Measurements from ENCODE around the gene PML. TPM values are rescaled to one million over a fixed set of nuclear protein-coding genes. Genes with fewer than 3 reads are reported as not detected.

The PML gene
- polyA plus RNA-seq (ENCODE audit: insufficient read length in 4 of 4) = 10 to 100 TPM; 24.3 to 34.1 (median 29.5) TPM

GRCh38 chr15:73994413-73994883, at the start of gene PML:
Gene PML (plus strand): TSS chr15:73994716. CDS start chr15:73994813, 97 bp downstream.
- peak; percentile 85 to 92 (median 88) for DNase-seq (ENCODE audit: low read depth in 4 of 4, low spot score in 3 of 4)

- DNase-seq (ENCODE audit: low read depth in 4 of 4, low spot score in 3 of 4) = no peak
Measured at GRCh38 chr15:73945130-73945508, 49.4 kb upstream of the PML start.

DNA sequence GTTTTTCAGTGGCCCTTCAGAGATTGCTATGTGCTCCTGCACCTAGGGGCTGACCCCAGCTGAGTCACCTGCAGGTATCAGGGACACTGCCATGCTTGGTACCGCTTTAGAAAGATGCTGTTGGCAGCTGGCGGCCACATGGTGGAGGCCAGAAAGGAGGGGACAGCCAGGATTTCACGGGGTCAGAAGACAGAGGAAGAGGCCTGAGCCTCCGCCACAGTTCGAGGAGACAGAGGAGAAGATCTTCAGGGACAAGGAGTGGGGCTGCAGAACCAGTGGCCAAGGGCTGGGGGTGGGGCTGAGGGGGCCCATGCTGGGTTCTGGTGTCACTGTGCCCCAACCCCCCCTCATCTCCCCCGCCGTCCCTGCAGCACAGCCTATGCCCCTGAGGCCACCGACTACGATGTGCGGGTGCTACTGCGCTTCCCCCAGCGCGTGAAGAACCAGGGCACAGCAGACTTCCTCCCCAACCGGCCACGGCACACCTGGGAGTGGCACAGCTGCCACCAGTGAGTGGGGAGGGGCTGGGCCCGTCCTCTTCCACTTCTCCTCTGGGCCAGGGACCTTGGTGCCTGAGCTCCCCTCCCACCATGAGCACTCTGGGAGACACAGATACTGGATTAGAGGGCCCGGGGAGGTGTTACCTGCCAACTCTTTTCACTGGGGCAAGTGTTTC, 48.3 kb upstream of the PML start:
- DNase-seq (ENCODE audit: low read depth in 4 of 4, low spot score in 3 of 4) = no peak

- no peak for DNase-seq (ENCODE audit: low read depth in 4 of 4, low spot score in 3 of 4)
Measured at GRCh38 chr15:73946795-73947370, 47.6 kb upstream of the PML start.

- no peak for DNase-seq (ENCODE audit: low read depth in 4 of 4, low spot score in 3 of 4)
Measured at GRCh38 chr15:73947651-73948050, 46.9 kb upstream of the PML start.

DNA sequence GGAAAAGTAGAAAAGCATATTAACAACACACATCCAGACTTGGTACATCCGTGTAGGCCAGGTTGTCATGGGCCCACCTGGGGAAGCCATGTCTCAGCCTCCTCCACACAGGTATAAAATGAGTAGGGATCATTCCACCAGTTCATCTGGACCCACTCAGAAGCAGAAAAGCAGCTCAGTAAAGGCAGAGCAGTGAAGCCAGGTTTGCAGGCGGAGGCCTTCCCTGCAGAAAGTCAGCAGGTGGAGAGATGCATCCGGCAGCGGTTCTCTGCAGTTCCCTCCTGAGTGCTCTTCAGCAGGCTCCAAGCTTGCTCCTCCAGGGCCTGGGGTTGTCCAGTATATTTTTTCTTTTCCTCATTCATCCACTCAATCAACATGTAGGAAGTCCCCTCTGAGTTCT, 46.1 kb upstream of the PML start:
- DNase-seq (ENCODE audit: low read depth in 4 of 4, low spot score in 3 of 4) = no peak

GRCh38 chr15:73948982-73949381, 45.5 kb upstream of the PML start:
- DNase-seq (ENCODE audit: low read depth in 4 of 4, low spot score in 3 of 4) = no peak

- DNase-seq (ENCODE audit: low read depth in 4 of 4, low spot score in 3 of 4) = no peak
Measured at GRCh38 chr15:73949496-73949895, 45.0 kb upstream of the PML start.

GRCh38 chr15:73950479-73950830, 44.1 kb upstream of the PML start:
- no peak for DNase-seq (ENCODE audit: low read depth in 4 of 4, low spot score in 3 of 4)

DNA sequence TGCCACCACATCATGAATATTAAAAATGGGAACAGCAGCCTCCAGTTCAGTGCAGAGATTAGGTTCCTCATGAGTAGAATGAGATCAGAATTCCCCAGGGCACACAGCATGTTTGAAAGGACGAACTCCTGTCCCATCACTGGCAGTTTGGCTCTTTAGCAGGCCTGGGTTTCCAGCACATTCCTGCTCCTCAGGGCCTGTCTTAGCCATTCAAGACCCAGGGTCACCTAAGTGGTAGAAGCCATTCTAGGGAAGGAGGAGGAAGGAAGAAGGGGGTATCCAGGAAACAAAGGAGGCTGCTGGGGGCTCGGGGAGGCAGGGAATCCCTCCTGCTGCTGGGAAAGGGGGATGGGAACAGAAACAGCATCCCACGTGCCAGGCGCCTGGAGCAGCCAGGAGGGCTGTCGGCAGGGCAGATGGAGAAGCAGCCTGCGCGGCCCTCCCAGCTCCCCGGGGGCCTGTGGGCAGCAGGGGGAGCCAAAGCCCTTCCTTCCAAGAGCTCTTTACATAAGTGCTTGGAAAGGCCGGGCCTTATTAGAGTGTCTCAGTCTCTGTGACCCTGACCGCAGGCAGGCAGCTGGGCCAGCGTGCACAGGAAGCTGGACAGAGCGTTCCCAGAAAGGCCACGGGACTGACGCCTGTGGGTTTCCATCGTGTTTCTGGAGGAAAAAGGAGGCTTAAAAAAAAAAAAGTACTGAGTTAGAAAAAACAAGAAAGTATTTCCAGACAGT, 43.5 kb upstream of the PML start:
- DNase-seq (ENCODE audit: low read depth in 4 of 4, low spot score in 3 of 4) = peak; percentile 76 to 86 (median 82)

- DNase-seq (ENCODE audit: low read depth in 4 of 4, low spot score in 3 of 4) = no peak
Measured at GRCh38 chr15:73951601-73952000, 42.9 kb upstream of the PML start.

- DNase-seq (ENCODE audit: low read depth in 4 of 4, low spot score in 3 of 4) = no peak
Measured at GRCh38 chr15:73952171-73952912, 42.2 kb upstream of the PML start.

DNA sequence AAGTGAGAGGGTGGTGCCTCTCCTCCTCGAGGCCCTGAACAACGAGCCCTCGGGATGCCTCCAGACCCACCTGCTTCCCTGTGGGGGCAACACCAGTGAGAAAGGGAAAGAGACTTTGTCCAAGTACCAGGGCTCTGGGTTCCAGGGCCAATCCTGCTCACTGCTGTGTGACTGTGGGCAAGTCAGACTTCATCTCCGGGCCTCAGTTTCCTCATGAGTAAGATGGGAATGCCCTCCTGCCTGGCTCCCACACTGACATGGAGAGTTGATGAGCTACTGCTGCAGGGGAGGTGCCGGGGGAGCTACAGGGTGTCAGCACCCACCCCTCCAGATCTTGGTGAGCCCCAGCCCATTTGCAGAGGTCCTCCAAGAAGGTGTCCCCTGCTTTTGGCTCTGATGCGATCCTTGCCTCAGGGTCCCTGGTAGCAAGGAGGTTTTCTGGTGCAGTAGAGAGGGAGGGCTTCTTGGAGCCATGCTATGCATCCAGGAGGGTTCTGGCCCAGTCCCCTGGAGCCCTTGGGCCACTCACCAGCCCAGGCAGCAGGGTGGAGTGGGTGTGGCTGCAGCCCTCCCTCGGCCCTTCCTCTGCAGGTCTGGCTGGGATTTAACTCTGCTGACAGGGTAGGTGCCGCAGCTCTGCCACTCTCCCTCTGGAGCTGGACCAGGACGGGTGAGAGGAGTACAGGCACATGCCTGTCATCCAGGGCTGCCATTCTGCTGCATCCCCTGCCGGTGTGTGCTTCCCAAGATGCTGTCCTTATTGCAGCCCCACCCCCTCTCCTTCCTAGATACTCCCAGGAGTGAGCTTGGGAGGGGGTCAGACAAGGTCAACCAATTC, 41.4 kb upstream of the PML start:
- DNase-seq (ENCODE audit: low read depth in 4 of 4, low spot score in 3 of 4) = no peak

DNA sequence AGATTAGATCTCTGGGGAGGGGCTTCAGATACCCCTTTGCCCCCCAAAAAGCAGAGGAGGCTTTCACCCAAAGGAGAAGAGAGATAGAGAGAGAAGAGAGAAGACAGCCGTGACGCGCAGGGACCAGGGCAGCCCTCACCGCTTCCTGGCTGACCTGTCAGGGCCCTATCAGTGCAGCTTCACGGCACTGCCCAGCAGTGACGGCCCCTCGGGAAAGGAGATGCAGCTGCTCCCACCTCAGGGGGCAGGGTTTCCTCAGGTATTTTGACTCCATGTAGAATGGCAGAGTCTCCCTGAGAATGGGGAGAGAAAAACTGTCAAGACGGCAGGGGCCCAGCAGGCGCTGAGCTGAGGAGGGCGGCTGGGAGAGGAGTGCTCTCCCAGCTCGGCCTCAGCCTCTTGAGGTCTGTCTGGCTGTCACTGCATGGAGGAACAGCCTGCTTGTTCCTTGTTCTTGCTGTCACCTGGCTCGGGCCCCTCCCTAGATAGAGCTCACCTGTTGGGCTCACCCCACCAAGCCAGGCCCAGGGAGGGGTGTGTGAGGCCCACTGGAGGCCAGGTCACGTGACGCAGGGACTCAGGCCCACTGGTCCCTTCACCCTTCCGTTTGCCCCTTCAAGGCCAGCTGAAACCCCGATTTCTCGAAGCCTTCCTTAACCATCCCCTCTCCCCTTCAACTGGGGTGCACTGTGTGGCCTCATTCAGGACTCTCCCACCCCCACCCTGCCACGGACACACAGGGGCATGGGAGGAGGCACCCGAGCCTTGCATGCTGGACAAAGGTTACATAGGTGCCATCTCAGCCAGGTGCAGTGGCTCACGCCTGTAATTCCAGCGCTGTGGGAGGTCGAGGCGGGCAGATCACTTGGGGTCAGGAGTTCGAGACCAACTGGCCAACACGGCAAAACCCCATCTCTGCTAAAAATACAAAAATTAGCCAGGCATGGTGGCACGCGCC, 40.0 kb upstream of the PML start:
- no peak for DNase-seq (ENCODE audit: low read depth in 4 of 4, low spot score in 3 of 4)

GRCh38 chr15:73955326-73955725, 39.2 kb upstream of the PML start:
- no peak for DNase-seq (ENCODE audit: low read depth in 4 of 4, low spot score in 3 of 4)

DNA sequence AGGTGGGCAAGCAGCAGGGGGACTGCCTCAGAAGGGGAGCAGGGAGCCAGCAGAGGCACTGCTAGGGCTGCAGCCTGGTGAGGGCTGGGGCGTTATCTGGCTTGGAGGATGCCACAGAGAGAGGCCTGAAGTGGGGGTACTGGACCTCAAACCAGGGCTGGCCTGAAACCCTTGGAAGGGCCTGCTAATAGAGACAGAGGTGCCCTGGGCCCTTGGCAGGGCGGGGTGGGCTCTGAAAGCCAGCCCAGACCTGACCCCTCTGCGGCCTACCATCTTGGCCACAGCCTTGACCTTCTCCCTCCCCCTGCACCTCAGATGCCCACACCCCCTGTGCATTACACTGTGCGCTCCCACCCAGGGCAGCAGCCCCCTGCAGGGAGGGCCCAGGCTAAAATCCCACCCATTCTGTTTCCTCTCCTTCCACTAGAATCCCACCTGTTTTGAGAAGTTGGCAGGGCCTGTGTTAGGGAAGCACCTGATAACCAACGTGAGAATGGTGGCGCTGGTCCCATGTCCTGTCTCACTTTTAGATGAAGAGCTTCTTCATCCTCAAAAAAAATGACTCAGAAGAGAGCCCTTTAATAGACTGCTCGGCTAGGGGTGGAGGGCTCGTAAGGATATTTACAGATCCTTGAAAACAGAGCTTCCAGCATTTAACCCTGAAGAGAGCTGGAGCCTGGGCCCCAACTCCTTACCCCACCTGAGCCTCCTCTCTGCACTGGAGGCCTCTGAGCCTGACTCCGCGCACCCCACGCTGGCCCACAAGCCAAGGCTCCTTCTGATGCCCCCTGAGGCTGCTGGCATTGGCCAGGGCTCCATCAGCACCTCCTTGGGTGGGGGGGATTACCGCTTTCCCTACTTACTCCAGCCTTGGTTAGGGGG, 38.4 kb upstream of the PML start:
- no peak for DNase-seq (ENCODE audit: low read depth in 4 of 4, low spot score in 3 of 4)

- no peak for DNase-seq (ENCODE audit: low read depth in 4 of 4, low spot score in 3 of 4)
Measured at GRCh38 chr15:73956743-73957135, 37.8 kb upstream of the PML start.

- no peak for DNase-seq (ENCODE audit: low read depth in 4 of 4, low spot score in 3 of 4)
Measured at GRCh38 chr15:73957276-73957675, 37.2 kb upstream of the PML start.
